ENCODE results near the gene RCCD1. TPM values are rescaled to one million over a fixed set of nuclear protein-coding genes. Genes with fewer than 3 reads are reported as not detected.

RCCD1 gene
- total RNA-seq, 1 donor from 2014 or later, result 10.0 TPM

DNA sequence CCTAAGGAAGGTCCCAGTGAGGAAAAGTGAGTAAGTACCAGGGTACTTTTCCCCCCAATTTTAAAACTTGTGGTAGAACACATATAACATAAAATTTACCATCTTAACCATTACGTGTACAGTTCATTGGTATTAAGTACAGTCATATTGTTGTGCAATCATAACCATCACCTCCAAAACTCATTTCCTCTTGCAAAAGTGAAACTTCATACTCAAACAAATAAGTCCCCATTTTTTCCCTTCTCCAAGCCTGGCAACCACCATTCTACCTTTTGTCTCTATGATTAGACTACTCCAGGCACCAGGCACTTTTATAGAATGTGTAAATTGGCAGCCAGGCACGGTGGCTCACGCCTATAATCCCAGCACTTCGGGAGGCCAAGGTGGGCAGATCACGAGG is 27.5 kb downstream of the RCCD1 start:
- Histone ChIP-seq H3K4me1 (no peaks in the 10 kb centered on the region), H3K27me3 (no peaks in the 10 kb centered on the region), H3K4me3 (no peak overlapping the region), H3K27ac (no peak overlapping the region), H3K9me3 (no peaks in the 10 kb centered on the region), H3K36me3 (peaks cover 0 to 2% of the 10 kb centered on the region in 2 donors)
- intact Hi-C loops (cut with DNase I), result no loop called here
- TF ChIP-seq, protein P1, sequence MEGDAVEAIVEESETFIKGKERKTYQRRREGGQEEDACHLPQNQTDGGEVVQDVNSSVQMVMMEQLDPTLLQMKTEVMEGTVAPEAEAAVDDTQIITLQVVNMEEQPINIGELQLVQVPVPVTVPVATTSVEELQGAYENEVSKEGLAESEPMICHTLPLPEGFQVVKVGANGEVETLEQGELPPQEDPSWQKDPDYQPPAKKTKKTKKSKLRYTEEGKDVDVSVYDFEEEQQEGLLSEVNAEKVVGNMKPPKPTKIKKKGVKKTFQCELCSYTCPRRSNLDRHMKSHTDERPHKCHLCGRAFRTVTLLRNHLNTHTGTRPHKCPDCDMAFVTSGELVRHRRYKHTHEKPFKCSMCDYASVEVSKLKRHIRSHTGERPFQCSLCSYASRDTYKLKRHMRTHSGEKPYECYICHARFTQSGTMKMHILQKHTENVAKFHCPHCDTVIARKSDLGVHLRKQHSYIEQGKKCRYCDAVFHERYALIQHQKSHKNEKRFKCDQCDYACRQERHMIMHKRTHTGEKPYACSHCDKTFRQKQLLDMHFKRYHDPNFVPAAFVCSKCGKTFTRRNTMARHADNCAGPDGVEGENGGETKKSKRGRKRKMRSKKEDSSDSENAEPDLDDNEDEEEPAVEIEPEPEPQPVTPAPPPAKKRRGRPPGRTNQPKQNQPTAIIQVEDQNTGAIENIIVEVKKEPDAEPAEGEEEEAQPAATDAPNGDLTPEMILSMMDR (IDR thresholded peaks at IDR 0.05), result no peak
- DNase-seq (ENCODE audit: low spot score in 2 of 2), result no peak

DNA sequence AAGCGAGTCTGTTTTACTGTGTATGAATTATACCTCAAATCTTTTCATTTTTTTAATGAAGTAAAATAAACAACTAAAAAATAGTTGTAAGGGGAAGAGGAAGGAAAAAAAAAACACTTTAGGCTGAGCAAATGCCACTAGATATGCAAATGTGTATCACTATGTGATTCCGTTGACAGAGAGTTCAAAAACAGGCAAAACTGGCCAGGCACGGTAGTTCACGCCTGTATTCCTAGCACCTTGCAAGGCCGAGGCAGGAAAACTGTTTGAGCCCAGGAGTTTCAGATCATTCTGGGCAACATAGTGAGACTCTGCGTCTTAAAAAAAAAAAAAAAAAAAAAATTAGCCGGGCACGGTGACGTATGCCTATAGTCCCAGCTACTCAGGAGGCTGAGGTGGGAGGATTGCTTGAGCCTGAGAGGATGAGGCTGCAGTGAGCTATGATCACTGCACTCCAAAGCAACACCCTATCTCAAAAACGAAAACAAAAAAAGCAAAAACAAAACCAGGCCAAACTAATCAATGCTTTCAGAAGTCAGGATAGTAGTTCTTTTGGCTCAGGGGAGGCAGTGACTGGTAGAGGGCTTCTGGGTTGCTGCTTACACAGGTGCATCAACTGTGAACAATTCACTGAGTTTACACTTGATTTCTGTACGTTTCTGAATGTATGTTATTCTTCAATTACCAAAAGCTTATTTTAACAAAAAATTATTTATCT is 32.3 kb downstream of the RCCD1 start:
- DNase-seq (ENCODE audit: low spot score in 2 of 2), result no peak
- Histone ChIP-seq H3K4me3 (no peak overlapping the region), H3K27ac (no peak overlapping the region), H3K9me3 (no peaks in the 10 kb centered on the region), H3K4me1 (no peaks in the 10 kb centered on the region), H3K36me3 (no peaks in the 10 kb centered on the region), H3K27me3 (no peaks in the 10 kb centered on the region)
- TF ChIP-seq, protein P1 (IDR thresholded peaks at IDR 0.05), result no peak
- intact Hi-C loops (cut with DNase I), result no loop called here

DNA sequence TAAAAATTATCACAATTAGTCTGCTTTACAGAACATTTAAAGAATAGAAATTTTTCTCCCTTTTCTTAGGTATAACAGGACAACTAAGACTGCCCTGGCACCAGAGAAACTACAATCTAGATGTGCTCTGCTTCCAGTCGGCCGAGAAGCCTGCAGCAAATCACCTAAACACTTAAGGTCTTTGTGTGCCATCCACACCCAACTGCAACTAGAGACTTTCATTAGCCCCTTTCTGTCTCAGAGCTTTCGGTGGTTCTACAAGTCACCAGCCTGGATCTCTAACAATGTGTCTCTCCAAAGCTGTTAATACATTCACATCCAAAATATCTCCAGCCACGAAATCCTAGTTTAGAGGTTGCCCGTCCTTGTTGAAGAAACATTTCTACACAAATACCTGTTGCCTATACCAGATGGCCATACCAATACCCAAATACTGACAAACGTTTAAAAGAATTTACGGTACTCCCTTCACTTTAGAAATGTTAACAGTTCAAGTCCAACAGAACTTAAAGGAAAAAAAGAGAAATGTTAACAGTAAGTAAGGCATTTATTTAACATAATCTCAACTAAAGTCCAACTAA is 33.0 kb downstream of the RCCD1 start:
- DNase-seq (ENCODE audit: low spot score in 2 of 2), result no peak
- Histone ChIP-seq H3K9me3 (no peaks in the 10 kb centered on the region), H3K27me3 (no peaks in the 10 kb centered on the region), H3K4me3 (no peak overlapping the region), H3K36me3 (no peaks in the 10 kb centered on the region), H3K27ac (no peak overlapping the region), H3K4me1 (no peaks in the 10 kb centered on the region)
- TF ChIP-seq, protein P1 (IDR thresholded peaks at IDR 0.05), result no peak
- intact Hi-C loops (cut with DNase I), result no loop called here

DNA sequence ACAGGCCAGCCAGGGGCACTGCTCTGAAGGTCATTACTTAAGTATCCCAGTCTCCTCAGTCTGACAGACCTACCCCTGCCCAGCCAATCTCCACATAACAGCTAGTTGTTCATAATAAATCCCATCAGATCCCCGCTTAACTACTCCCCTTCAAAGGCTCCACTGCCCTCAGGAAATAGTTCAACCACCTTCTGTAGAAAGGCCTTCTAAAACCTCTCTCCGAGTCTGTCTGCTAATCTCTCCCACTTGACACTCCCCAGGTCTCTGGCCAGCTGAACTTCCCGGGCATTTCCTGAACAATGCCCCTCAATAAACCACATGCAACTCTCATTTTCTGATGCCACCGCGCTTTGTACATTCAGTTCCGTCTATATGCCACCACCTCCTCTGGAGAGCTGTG is 33.6 kb downstream of the RCCD1 start:
- intact Hi-C loops (cut with DNase I), result no loop called here
- TF ChIP-seq, protein P1 (IDR thresholded peaks at IDR 0.05), result no peak
- H3K4me3 ChIP-seq, result no peak overlapping the region
- no peak for DNase-seq (ENCODE audit: low spot score in 2 of 2)
- H3K9me3 ChIP-seq, result no peaks in the 10 kb centered on the region
- no peak overlapping the region for H3K27ac ChIP-seq
- no peaks in the 10 kb centered on the region for H3K4me1 ChIP-seq
- H3K27me3 ChIP-seq, result no peaks in the 10 kb centered on the region
- H3K36me3 ChIP-seq, result no peaks in the 10 kb centered on the region

DNA sequence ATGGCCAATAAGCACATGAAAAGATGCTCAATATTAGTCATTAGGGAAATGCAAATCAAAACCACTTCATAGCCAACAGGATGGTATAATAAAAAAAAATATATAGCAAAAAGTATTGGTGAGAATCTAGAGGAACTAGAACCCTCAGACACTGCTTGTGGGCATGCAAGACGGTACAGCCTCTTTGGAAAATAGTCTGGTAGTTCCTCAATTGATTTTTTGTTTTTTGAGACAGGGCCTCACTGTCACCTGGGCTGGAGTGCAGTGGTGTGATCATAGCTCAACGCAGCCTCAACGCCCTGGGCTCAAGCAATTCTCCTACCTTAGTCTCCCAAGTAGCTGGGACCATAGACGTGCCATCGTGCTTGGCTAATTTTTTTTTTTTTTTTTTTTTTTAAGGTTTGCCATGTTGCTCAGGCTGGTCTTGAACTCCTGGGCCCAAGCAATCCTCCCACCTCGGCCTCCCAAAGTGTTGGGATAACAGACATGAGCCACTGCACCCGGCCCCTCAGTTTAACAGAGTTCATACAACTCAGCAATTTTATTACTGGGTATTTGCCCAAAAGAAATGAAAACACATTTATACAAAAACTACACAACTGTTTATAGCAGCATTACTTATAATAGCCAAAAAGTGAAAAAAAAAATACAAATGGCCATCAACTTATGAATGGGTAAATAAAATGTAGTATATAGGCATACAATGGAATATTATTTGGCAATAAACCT is 34.5 kb downstream of the RCCD1 start:
- Histone ChIP-seq H3K4me1 (peaks cover 4 to 5% of the 10 kb centered on the region in 2 donors), H3K36me3 (no peaks in the 10 kb centered on the region), H3K4me3 (no peak overlapping the region), H3K9me3 (no peaks in the 10 kb centered on the region), H3K27ac (no peak overlapping the region), H3K27me3 (no peaks in the 10 kb centered on the region)
- TF ChIP-seq, protein P1 (IDR thresholded peaks at IDR 0.05), result no peak
- intact Hi-C loops (cut with DNase I), result no loop called here
- DNase-seq (ENCODE audit: low spot score in 2 of 2), result no peak

All from ascending aorta (tissue), 2 donors.